GM13976 (cell line): Measurements from ENCODE around the gene CLPSL2.

Experiments
- DNase-seq: peaks from one replicate; pipeline ENCODE4 v3.0.0; 2012; ENCODE audit warnings: low spot score
- in situ Hi-C: fragments of 300-500 bp; cut with MboI; formaldehyde crosslinking; loops from one replicate; pipeline ENCODE4 v1.12.0; 2022; ENCODE audit warnings: low sequenced_read_pairs, mixed read lengths, inconsistent platforms; ENCODE audit not compliant: unreplicated experiment
- TF ChIP-seq, protein P1 (sequence below): IDR thresholded peaks from 2 replicates; pipeline ENCODE4 v1.5.1; 2012; ENCODE audit warnings: borderline replicate concordance, mild to moderate bottlenecking; ENCODE audit not compliant: insufficient read depth; ENCODE audit errors: extremely low read depth, missing control alignments, control extremely low read depth

The CLPSL2 gene, protein sequence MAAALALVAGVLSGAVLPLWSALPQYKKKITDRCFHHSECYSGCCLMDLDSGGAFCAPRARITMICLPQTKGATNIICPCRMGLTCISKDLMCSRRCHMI

DNA sequence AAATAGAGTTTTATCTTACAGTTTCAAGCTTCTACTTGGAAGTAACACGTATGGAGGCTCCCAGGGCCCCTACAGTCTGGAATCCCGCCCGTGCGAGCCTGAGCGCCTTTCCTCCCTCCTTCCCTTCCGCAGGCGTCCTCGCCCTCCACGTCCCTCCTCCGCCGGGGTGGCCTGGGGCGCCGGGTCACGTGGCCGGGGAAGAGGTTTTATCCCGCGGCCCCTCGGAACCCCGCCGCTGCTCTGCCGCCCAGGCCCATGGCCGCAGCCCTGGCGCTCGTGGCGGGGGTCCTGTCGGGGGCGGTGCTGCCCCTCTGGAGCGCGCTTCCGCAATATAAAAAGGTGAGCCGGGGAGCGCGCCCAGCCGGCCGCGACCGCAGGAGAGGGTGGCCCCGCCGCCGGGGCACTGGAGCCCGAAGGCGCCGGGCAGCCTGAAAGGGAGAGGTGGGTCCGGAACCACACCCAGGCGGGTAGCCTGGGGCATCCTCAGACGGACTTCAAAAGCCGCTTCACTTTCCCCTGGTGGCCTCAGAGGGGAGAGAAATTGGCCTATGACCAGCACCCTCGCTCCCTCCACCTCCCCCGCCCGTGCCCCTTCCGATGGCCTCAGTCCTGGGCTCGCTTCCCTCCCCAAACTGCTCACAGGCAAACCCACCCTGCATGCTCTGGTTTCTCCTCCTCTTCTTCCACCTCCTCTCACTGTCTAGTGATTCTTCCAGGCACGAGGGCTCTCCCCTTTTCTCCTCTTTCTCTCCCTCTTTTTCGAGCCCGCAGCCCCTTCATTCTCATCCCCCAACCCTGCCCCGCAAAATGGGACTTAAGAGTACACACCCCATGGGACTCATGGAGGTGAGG is at the start of gene CLPSL2:
Gene CLPSL2 (plus strand): TSS at position 235 of the 852 bp plus-strand sequence. CDS start 21 bp downstream, at position 256.
- in situ Hi-C loops: no loop called here
- DNase-seq: peak; percentile 55
- TF ChIP-seq, protein P1, sequence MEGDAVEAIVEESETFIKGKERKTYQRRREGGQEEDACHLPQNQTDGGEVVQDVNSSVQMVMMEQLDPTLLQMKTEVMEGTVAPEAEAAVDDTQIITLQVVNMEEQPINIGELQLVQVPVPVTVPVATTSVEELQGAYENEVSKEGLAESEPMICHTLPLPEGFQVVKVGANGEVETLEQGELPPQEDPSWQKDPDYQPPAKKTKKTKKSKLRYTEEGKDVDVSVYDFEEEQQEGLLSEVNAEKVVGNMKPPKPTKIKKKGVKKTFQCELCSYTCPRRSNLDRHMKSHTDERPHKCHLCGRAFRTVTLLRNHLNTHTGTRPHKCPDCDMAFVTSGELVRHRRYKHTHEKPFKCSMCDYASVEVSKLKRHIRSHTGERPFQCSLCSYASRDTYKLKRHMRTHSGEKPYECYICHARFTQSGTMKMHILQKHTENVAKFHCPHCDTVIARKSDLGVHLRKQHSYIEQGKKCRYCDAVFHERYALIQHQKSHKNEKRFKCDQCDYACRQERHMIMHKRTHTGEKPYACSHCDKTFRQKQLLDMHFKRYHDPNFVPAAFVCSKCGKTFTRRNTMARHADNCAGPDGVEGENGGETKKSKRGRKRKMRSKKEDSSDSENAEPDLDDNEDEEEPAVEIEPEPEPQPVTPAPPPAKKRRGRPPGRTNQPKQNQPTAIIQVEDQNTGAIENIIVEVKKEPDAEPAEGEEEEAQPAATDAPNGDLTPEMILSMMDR: no peak

DNA sequence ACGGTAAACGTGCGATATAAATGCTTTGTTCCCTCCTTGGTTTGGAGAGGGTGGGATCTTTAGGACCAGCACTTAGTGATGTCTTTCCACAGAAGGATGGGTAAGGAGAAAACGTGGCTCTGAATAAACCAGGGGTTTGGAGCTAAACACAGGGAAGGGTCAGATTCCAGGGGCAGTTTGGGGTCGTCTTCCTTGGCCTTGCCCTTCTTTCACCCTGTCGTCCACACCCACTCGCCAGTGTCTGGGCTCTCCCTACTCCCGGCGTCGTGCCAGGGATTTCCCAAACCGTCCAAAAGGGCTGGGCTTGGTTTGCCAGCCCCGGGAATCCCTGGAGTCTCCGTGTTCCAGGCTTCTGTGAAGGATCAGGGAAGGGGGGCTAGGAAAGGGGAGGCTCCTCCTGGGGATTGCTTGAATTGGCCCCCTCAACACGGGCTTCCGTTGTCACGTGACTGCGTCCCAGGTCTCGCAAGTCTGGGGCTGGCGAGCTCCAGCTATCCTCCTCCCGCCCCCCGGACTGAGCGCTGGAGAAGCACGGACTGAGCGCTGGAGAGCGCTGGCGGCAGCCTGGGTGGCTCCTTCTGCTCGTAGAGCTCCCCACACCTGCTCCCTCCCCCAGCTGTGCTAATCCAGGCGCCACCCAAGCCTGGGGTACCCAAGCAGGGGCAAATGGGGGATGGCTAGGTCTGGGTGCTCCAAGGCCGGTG is 49.0 kb upstream of the CLPSL2 start:
- peak; percentile 65 for DNase-seq
- TF ChIP-seq, protein P1: no peak
- in situ Hi-C loops: no loop called here

DNA sequence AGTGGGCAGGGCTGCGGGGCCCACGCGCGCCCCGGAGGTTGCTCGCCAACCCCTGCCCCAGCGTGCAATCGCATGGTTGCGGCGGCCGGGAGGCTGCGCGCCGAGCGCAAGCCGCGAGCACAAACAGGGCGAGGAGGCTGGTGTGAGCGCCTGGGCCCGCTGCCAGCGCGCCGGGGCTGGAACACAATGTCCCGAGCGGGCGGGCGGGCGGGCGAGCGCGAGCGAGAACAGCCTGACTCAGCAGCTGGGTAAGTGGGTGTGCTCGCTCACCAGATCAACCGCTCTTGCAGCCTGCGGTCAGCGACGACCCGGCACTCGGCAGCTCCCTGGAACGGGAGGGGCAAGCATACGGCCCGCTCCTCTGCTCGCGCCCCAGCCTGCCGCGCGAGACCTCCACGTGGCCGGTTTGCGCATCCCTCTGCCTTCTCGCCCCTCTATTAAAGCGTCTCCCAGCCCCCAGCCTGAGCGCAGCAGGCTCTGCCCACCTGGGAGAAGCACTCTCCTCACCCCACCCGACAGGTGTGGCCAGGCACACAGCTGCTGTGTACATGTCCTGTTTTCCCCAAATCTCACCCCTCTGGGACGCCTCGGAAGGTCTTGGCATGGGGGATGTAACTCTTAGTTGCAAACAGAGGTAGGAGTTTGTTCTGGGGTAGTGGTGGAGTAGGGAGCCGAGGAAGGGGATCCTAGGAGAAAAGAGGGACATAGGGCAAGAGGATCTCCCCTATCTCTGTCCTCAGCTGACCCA is 48.3 kb upstream of the CLPSL2 start:
- TF ChIP-seq, protein P1: no peak
- in situ Hi-C loops: no loop called here
- peak; percentile 90 for DNase-seq

DNA sequence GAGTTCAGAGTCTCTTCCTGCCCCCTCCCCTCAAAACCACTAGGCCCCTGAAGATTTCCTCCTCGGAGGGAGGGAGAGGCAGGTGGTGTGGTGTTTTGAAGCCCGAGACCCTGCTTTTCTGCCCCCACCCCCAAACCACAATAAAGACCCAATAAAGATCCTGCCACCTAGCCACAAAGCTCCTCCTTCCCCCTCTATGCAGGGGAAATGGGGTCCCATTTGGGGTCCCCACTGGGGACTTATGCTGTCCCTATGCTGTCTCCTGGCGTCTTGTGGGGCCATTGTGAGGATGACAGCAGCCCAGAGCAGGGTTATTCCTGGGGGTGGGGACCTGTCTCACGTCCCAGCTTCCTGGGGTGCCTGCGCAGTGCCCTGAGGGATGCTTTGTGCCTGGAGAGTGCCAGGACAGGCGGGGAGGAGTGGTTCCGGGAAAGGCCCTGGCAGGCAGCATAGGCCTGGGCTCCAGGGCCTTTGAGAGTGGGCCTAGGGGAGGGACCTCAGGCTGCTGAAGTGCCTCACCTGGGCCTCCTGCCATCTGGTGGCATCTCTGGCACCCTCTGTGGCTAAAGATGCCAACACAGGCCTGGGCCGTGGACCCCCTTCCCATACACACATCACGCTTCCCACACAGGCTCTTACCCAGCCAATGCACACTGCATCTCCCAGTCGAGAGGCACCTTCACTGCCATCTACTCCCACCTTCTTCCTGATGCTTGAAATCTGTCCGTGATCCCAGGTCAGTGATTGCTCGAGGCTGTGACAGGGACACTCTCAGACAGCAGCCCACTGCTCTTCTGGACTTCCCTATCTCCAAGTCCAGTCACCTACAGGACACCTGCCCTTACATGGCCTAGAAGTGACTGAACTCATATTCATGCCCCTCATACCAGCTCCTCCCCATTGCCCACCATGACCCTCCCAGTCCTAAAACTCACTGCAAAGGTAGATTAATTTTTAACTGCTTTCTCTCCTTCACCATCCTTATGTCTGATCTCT is 47.4 kb upstream of the CLPSL2 start:
- TF ChIP-seq, protein P1: no peak
- in situ Hi-C loops: no loop called here
- no peak for DNase-seq

DNA sequence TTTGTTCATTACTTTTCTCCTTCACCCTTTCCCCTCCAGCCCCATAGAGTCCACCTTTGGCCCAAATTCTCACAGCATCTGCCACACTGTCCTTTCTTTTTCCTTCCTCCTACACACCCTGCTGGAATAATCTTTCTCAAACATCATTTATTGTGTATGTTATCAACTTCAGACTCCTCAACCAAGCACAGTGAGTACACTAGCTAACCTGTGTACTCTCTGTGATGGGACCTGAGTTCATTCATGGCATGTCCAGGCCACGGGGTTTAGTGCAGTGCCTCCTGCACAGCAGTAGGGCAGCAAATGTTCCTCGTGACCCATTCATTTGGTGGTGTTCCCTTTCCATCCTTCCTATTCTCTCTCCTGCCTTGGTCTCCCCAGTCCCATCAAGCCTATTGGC is 46.7 kb upstream of the CLPSL2 start:
- DNase-seq: no peak
- in situ Hi-C loops: no loop called here
- TF ChIP-seq, protein P1: no peak
